Measurements from ENCODE around the gene OR2F2.

GRCh38 chr7:143979998-143980397 lies 45.0 kb downstream of the OR2F2 start:
- TF ChIP-seq EZH2 (IDR thresholded peaks at IDR 0.05; ENCODE audit: insufficient read depth, poor library complexity, severe bottlenecking) (no peak), EZH2phosphoT487 (IDR thresholded peaks at IDR 0.05; ENCODE audit: insufficient read depth, low read depth) (no peak)
